ENCODE data around the gene ABLIM1. TPM values are rescaled to one million over a fixed set of nuclear protein-coding genes. Genes with fewer than 3 reads are reported as not detected.
"Not testable (repeated sequence)": the region's sequence is repeated elsewhere in the genome, so short reads cannot be mapped to it uniquely, and the experiment has no call there.

Gene ABLIM1
- total and polyA plus RNA-seq, 2 experiments from 2014 or later: 21.9 to 45.1 TPM

DNA sequence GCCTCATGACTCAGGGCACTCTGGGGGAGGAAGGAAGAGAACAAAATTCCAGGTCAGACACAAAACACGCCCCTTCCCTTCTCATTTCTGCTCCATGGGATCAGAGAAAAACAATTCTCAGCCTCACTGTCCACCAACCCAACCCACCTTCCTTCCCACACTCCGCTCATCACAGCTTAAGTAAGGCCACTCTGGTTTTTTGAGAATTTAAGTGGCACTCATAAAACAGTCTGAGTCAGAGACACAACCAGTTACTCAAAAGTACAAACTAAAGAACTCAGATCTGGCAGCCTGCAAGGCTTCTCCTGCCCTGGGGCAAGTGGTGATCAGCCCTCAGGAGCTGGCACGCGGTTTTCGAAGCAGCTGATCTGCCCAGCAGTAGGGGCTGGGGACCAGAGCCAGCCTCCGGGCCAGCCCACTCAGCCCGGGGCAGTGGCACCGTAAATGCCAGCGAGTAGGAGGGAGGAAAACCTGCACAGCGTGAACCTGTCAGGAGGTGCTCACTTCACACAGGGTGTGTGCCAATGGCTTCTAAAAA is 39.1 kb upstream of the ABLIM1 start:
- H3K27me3 ChIP-seq (ENCODE audit: insufficient read depth): no peaks in the 10 kb centered on the region
- H3K4me3 ChIP-seq: no peak overlapping the region
- H3K4me1 ChIP-seq (ENCODE audit: insufficient read depth): no peaks in the 10 kb centered on the region
- DNase-seq (ENCODE audit: low spot score): no peak
- H3K9me2 ChIP-seq (ENCODE audit: insufficient read depth): no peaks in the 10 kb centered on the region
- H2AFZ ChIP-seq: no peak overlapping the region
- H3K27me3 Mint-ChIP-seq (ENCODE audit: insufficient read depth, low read depth, poor library complexity): peaks cover 4% of the 10 kb centered on the region
- H3K4me1 Mint-ChIP-seq: peaks cover 6% of the 10 kb centered on the region; the same call in 1 of the 3 replicates
- no peak overlapping the region for H3K27ac ChIP-seq (ENCODE audit: low read depth)
- no peak overlapping the region for H3K4me3 Mint-ChIP-seq
- H3K4me2 ChIP-seq: no peak overlapping the region
- peaks cover 4% of the 10 kb centered on the region; the same call in 2 of the 3 replicates for H3K9me3 Mint-ChIP-seq
- no peak; the same call in 2 of the 3 replicates for ATAC-seq
- H4K20me1 ChIP-seq (replicated peaks; ENCODE audit: insufficient read depth): no peaks in the 10 kb centered on the region
- no peaks in the 10 kb centered on the region for H3K36me3 ChIP-seq (ENCODE audit: insufficient read depth)
- no peak for TF ChIP-seq EZH2 (IDR thresholded peaks at IDR 0.05; ENCODE audit: low read depth, unreplicated experiment)
- no peak for TF ChIP-seq REST (IDR thresholded peaks at IDR 0.05; ENCODE audit: unreplicated experiment)
- no peak for TF ChIP-seq ZNF331 (CRISPR knock-in tag; IDR thresholded peaks at IDR 0.05; ENCODE audit: low read depth)
- TF ChIP-seq NANOG (IDR thresholded peaks at IDR 0.05; ENCODE audit: borderline replicate concordance): no peak
- no peak for TF ChIP-seq CTCF (conservative IDR thresholded peaks at IDR 0.05; ENCODE audit: low read depth in 2 of 2)
- no peak for TF ChIP-seq STAT1 (IDR thresholded peaks at IDR 0.05; ENCODE audit: unreplicated experiment)
- peaks cover 2% of the 10 kb centered on the region; the same call in 1 of the 3 replicates for H3K36me3 Mint-ChIP-seq (ENCODE audit: low read depth)
- H3F3A ChIP-seq (replicated peaks; ENCODE audit: low read depth): no peaks in the 10 kb centered on the region
- no peak overlapping the region; the same call in 1 of the 2 replicates for H3K27ac Mint-ChIP-seq
- H3K79me2 ChIP-seq (replicated peaks; ENCODE audit: insufficient read depth): no peaks in the 10 kb centered on the region

GRCh38 chr10:114696301-114696700 is 38.2 kb upstream of the ABLIM1 start:
- not testable (repeated sequence) for H3F3A ChIP-seq (replicated peaks; ENCODE audit: low read depth); H3K4me1 Mint-ChIP-seq; H3K79me2 ChIP-seq (replicated peaks; ENCODE audit: insufficient read depth); H3K27me3 Mint-ChIP-seq (ENCODE audit: insufficient read depth, low read depth, poor library complexity); H3K27me3 ChIP-seq (ENCODE audit: insufficient read depth); H3K27ac ChIP-seq (ENCODE audit: low read depth); DNase-seq (ENCODE audit: low spot score); H2AFZ ChIP-seq; H3K27ac Mint-ChIP-seq; H3K4me2 ChIP-seq; H4K20me1 ChIP-seq (replicated peaks; ENCODE audit: insufficient read depth); ATAC-seq; H3K4me3 Mint-ChIP-seq; H3K36me3 Mint-ChIP-seq (ENCODE audit: low read depth); H3K9me2 ChIP-seq (ENCODE audit: insufficient read depth); H3K9me3 Mint-ChIP-seq; H3K4me1 ChIP-seq (ENCODE audit: insufficient read depth); H3K36me3 ChIP-seq (ENCODE audit: insufficient read depth); H3K4me3 ChIP-seq
